Left ventricle myocardium inferior (tissue), 1 donor: ENCODE results near the gene CACNA2D1. TPM values are rescaled to one million over a fixed set of nuclear protein-coding genes. Genes with fewer than 3 reads are reported as not detected.

Experiments
- DNase-seq: peaks from one replicate; pipeline ENCODE4 v3.0.0-alpha.2; 2020
- H3K27ac ChIP-seq: fragments of 200-600 bp; replicated peaks from 2 replicates; pipeline ENCODE4 v1.8.0; 2021
- H3K27me3 ChIP-seq: fragments of 200-600 bp; 2 replicates; pipeline ENCODE4 v1.8.0; 2021; ENCODE audit warnings: low read depth
- H3K36me3 ChIP-seq: fragments of 200-600 bp; 2 replicates; pipeline ENCODE4 v1.8.0; 2021
- H3K4me1 ChIP-seq: fragments of 200-600 bp; 2 replicates; pipeline ENCODE4 v1.8.0; 2021
- H3K4me3 ChIP-seq: fragments of 200-600 bp; 2 replicates; pipeline ENCODE4 v1.8.0; 2021; ENCODE audit warnings: mild to moderate bottlenecking, moderate library complexity
- H3K9me3 ChIP-seq: fragments of 200-600 bp; replicated peaks from 2 replicates; pipeline ENCODE4 v1.8.0; 2021
- CTCF ChIP-seq: fragments of 200-600 bp; IDR thresholded peaks from 2 replicates; pipeline ENCODE4 v1.8.0; 2021; ENCODE audit warnings: antibody characterized with exemption, mild to moderate bottlenecking, borderline replicate concordance
- intact Hi-C: fragments of 100-400 bp; cut with micrococcal nuclease; formaldehyde crosslinking; loops from one replicate; pipeline ENCODE4 v1.11.0; 2022
- total RNA-seq: library from RNA; stranded (reverse); fragmentation: NEBNext Ultra II Directional; extraction: Animal tissue kit (Norgen Biotek cat#: 25700); gene quantifications from one replicate; pipeline ENCODE4 v1.2.1, GENCODE V29; 2021
- donor health status: DM: no; HTN: yes; CAD: no; lungs with severe emphysema.

Gene CACNA2D1
- total RNA-seq, 1 donor from 2014 or later, result 64.6 TPM

- Histone ChIP-seq H3K9me3 (no peaks in the 10 kb centered on the region), H3K4me3 (no peak overlapping the region), H3K27me3 (no peaks in the 10 kb centered on the region), H3K27ac (no peak overlapping the region), H3K4me1 (peaks cover 16% of the 10 kb centered on the region), H3K36me3 (no peaks in the 10 kb centered on the region)
- TF ChIP-seq CTCF, result peak; percentile 80
- intact Hi-C loops, result loop anchor here (10.0 kb wide), 2 partner anchors 440 to 530 kb away; no protein-coding TSS in a partner anchor
- no peak for DNase-seq
These were observed 399.0 kb downstream of the CACNA2D1 start for GRCh38 chr7:82044497-82045080.

GRCh38 chr7:82039621-82040020 lies 404.0 kb downstream of the CACNA2D1 start:
- H3K36me3 ChIP-seq, result peaks cover 4% of the 10 kb centered on the region
- intact Hi-C loops, result loop anchor here (10.0 kb wide), 2 partner anchors 445 to 535 kb away; no protein-coding TSS in a partner anchor

GRCh38 chr7:82036146-82036886 lies 407.3 kb downstream of the CACNA2D1 start:
- no peak overlapping the region for H3K4me3 ChIP-seq
- TF ChIP-seq CTCF, result no peak
- peaks cover 4% of the 10 kb centered on the region for H3K36me3 ChIP-seq
- no peaks in the 10 kb centered on the region for H3K27me3 ChIP-seq
- intact Hi-C loops, result no loop called here
- no peak overlapping the region for H3K27ac ChIP-seq
- no peaks in the 10 kb centered on the region for H3K9me3 ChIP-seq
- no peak for DNase-seq
- H3K4me1 ChIP-seq, result no peaks in the 10 kb centered on the region

More at GRCh38 chr7:82039621-82040020, 404.0 kb downstream of the CACNA2D1 start:
- H3K27me3 ChIP-seq, result no peaks in the 10 kb centered on the region
- peaks cover under 1% of the 10 kb centered on the region for H3K4me1 ChIP-seq
- no peaks in the 10 kb centered on the region for H3K9me3 ChIP-seq
- peak overlapping the region; percentile 40 for H3K27ac ChIP-seq
- H3K4me3 ChIP-seq, result no peak overlapping the region
- TF ChIP-seq CTCF, result no peak
- no peak for DNase-seq

- DNase-seq, result no peak
- Histone ChIP-seq H3K36me3 (peaks cover 4% of the 10 kb centered on the region), H3K4me1 (no peaks in the 10 kb centered on the region), H3K27ac (no peak overlapping the region), H3K4me3 (no peak overlapping the region), H3K9me3 (no peaks in the 10 kb centered on the region), H3K27me3 (no peaks in the 10 kb centered on the region)
- intact Hi-C loops, result no loop called here
- TF ChIP-seq CTCF, result no peak
These were observed 408.1 kb downstream of the CACNA2D1 start for GRCh38 chr7:82035456-82035855.

GRCh38 chr7:82032901-82033300 lies 410.7 kb downstream of the CACNA2D1 start:
- no peaks in the 10 kb centered on the region for H3K4me1 ChIP-seq
- intact Hi-C loops, result no loop called here
- H3K27me3 ChIP-seq, result no peaks in the 10 kb centered on the region

More at GRCh38 chr7:82032901-82033300, 410.7 kb downstream of the CACNA2D1 start:
- Histone ChIP-seq H3K27ac (no peak overlapping the region), H3K9me3 (no peaks in the 10 kb centered on the region), H3K36me3 (peaks cover 4% of the 10 kb centered on the region), H3K4me3 (no peak overlapping the region)
- no peak for TF ChIP-seq CTCF
- DNase-seq, result no peak
